Peyer's patch (tissue), 4 donors: ENCODE measurements around the gene ESR2. TPM values are rescaled to one million over a fixed set of nuclear protein-coding genes. Genes with fewer than 3 reads are reported as not detected.

ENCODE experiments used
- DNase-seq, 3 donors: peaks; one replicate each; pipeline ENCODE4 v3.0.0-alpha.2; 2017 to 2019
- H3K27ac ChIP-seq, 4 donors: fragments of 200-600 bp; sonication (generic); one replicate each; pipeline ENCODE4 v1.5.1; 2016 to 2019
- H3K27me3 ChIP-seq, 2 donors: fragments of 200-600 bp; sonication (generic); one replicate each; pipeline ENCODE4 v1.5.1; 2019
- H3K36me3 ChIP-seq, 3 donors: fragments of 200-600 bp; sonication (generic); one replicate each; pipeline ENCODE4 v1.5.1; 2016 to 2019
- H3K4me1 ChIP-seq, 4 donors: fragments of 200-600 bp; sonication (generic); one replicate each; pipeline ENCODE4 v1.5.1; 2016 to 2019
- H3K4me3 ChIP-seq, 4 donors: fragments of 200-600 bp; sonication (generic); 1 replicate in 3 of 4; 2 replicates in 1 of 4; pipeline ENCODE4 v1.5.1; 2016 to 2019; ENCODE audit warnings: mild to moderate bottlenecking in 1 of 4
- H3K9me3 ChIP-seq, 4 donors: fragments of 200-600 bp; sonication (generic); one replicate each; pipeline ENCODE4 v1.5.1; 2016 to 2019; ENCODE audit warnings: mild to moderate bottlenecking in 1 of 4
- POLR2A ChIP-seq, 2 donors: fragments of 450-650 bp; IDR thresholded peaks; one replicate each; pipeline ENCODE4 v1.5.1; 2017; ENCODE audit warnings: antibody characterized with exemption in 2 of 2, mild to moderate bottlenecking in 2 of 2, moderate library complexity in 2 of 2
- total RNA-seq, 4 donors: library from RNA; depleted of rRNA; stranded (reverse); fragments of >200 nt; gene quantifications; one replicate each; pipeline ENCODE4 v1.1.0, GENCODE V29; 2016
- TF ChIP-seq, protein P1 (sequence below), 6 experiments: fragments of 450-650 bp in 4 of 6; fragments of 200-600 bp in 2 of 6; sonication (generic) in 1 of 6; IDR thresholded peaks; one replicate each; pipeline ENCODE4 v1.5.1; 2017 to 2019; ENCODE audit warnings: antibody characterized with exemption in 6 of 6, mild to moderate bottlenecking in 3 of 6, moderate library complexity in 1 of 6

ESR2 gene
- total RNA-seq, 4 donors from 2014 or later: 0.66 to 6.6 (median 1.1) TPM; not detected in 1

DNA sequence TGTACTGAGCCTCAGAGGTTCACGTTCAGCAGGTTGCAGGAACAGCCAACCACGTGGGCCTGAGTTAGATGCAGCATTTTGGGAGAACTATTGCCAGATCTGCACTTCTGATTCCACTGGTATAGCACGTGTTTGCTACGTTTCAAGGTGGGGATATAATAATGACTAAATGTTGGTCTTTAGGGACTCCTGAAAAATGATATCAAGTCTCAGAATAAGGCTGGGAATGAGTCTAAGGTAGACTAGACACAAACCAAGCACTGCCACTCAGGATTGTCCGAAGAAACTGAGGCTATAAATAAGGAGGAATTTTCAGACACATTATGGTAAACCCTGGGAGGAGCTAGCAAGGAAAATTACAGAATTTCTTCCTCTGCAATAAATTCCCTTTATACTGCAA lies 98.1 kb downstream of the ESR2 start:
- Histone ChIP-seq H3K4me1 (peaks cover 0 to 6% (median 0%) of the 10 kb centered on the region in 4 donors), H3K4me3 (no peak overlapping the region), H3K36me3 (peaks cover 0 to 11% (median 0%) of the 10 kb centered on the region in 3 donors), H3K9me3 (no peaks in the 10 kb centered on the region), H3K27ac (peak overlapping the region in 2 of 4 donors; percentile 0 to 54), H3K27me3 (no peaks in the 10 kb centered on the region)
- TF ChIP-seq, protein P1, sequence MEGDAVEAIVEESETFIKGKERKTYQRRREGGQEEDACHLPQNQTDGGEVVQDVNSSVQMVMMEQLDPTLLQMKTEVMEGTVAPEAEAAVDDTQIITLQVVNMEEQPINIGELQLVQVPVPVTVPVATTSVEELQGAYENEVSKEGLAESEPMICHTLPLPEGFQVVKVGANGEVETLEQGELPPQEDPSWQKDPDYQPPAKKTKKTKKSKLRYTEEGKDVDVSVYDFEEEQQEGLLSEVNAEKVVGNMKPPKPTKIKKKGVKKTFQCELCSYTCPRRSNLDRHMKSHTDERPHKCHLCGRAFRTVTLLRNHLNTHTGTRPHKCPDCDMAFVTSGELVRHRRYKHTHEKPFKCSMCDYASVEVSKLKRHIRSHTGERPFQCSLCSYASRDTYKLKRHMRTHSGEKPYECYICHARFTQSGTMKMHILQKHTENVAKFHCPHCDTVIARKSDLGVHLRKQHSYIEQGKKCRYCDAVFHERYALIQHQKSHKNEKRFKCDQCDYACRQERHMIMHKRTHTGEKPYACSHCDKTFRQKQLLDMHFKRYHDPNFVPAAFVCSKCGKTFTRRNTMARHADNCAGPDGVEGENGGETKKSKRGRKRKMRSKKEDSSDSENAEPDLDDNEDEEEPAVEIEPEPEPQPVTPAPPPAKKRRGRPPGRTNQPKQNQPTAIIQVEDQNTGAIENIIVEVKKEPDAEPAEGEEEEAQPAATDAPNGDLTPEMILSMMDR (IDR thresholded peaks at IDR 0.05): no peak
- no peak for TF ChIP-seq POLR2A (IDR thresholded peaks at IDR 0.05)
- no peak for DNase-seq

DNA sequence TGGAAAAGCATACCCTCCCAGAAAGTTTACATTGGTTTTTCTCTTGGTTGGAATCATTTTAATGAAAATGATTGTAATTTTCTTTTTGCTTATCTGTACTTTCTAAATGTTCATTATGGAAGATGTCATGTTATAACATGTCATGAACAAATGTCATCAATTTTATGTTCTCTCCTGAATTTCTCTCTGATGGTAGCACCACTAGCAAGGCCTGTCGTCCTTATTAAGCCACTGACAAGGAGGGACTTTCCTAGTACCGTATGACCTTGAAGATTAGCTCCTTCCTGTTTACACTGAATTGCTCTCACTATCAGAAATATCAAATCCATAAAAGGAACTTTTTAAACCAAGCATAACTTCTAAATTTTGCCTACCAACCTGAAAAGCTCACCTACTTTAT lies 99.0 kb downstream of the ESR2 start:
- Histone ChIP-seq H3K4me1 (peaks cover 0 to 6% (median 0%) of the 10 kb centered on the region in 4 donors), H3K4me3 (no peak overlapping the region), H3K36me3 (peaks cover 0 to 20% (median 0%) of the 10 kb centered on the region in 3 donors), H3K9me3 (no peaks in the 10 kb centered on the region), H3K27me3 (no peaks in the 10 kb centered on the region), H3K27ac (peak overlapping the region in 1 of 4 donors; percentile 54)
- no peak for TF ChIP-seq POLR2A (IDR thresholded peaks at IDR 0.05)
- TF ChIP-seq, protein P1 (IDR thresholded peaks at IDR 0.05): no peak
- DNase-seq: no peak

DNA sequence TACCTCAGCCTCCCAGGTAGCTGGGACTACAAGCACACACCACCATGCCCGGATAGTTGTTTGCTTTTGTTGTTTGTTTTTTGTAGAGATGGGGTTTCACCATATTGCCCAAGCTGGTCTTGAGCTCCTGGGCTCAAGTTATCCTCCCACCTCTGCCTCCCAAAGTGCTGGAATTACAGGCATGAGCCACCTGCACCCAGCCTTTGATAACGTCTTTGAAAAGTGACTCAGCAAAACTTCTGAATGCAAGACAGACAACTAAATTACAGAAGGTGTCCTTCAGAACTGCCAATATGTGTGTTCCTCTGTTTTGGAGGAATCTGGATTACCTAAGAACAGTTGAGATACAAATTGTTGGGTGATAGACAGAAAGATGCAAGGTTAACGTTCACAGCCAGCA lies 99.8 kb downstream of the ESR2 start:
- H3K27me3 ChIP-seq: no peaks in the 10 kb centered on the region
- peaks cover 0 to 6% (median 0%) of the 10 kb centered on the region in 4 donors for H3K4me1 ChIP-seq
- H3K27ac ChIP-seq: peak overlapping the region in 1 of 4 donors; percentile 14
- TF ChIP-seq POLR2A (IDR thresholded peaks at IDR 0.05): no peak
- TF ChIP-seq, protein P1 (IDR thresholded peaks at IDR 0.05): no peak
- no peaks in the 10 kb centered on the region for H3K9me3 ChIP-seq
- DNase-seq: no peak
- peaks cover 0 to 28% (median 0%) of the 10 kb centered on the region in 3 donors for H3K36me3 ChIP-seq
- no peak overlapping the region for H3K4me3 ChIP-seq

DNA sequence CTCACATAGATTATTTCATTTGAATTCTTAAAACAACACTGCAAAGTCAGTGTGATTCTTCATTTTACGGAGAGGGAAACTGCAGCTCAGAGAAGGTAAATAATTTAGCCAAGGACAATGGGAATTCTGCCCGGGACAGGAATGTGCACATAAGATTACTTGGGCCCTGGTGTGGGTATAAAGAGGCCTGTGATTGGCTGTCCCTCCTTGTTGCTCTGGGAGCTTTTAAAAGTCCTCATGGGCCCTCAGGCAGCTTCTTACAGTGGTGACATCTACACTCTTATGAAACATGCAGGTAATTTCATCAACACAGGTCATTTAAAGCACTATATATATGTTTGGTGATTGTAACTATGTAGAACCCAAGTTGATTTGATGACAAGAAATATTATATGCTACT lies 100.3 kb downstream of the ESR2 start:
- Histone ChIP-seq H3K27me3 (no peaks in the 10 kb centered on the region), H3K36me3 (peaks cover 0 to 34% (median 0%) of the 10 kb centered on the region in 3 donors), H3K4me3 (no peak overlapping the region), H3K9me3 (no peaks in the 10 kb centered on the region), H3K27ac (no peak overlapping the region), H3K4me1 (peaks cover 0 to 6% (median 0%) of the 10 kb centered on the region in 4 donors)
- DNase-seq: no peak
- TF ChIP-seq, protein P1 (IDR thresholded peaks at IDR 0.05): no peak
- no peak for TF ChIP-seq POLR2A (IDR thresholded peaks at IDR 0.05)

DNA sequence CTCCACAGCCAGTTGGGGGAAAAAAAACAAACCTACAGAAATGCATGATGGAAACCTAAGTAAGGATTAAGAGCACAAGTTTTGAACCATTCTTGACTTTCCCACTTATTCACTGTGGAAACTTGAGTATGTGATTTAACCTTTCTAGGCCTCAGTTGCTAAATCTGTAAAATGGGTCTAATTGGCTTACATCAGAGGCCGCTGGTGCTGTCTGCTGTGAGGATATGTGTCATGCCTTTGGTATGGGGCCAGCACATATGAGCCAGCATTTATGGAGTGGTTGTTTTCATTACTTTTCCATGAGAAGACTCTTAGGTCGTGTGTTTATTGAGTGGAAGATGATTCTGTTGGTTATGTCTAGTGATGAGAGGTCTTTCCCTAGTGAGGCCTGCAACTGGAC lies 102.4 kb downstream of the ESR2 start:
- DNase-seq: no peak
- H3K27me3 ChIP-seq: no peaks in the 10 kb centered on the region
- H3K27ac ChIP-seq: no peak overlapping the region
- TF ChIP-seq, protein P1 (IDR thresholded peaks at IDR 0.05): no peak
- no peak for TF ChIP-seq POLR2A (IDR thresholded peaks at IDR 0.05)
- H3K36me3 ChIP-seq: peaks cover 0 to 52% (median 0%) of the 10 kb centered on the region in 3 donors
- H3K9me3 ChIP-seq: no peaks in the 10 kb centered on the region
- H3K4me1 ChIP-seq: peaks cover 0 to 6% (median 0%) of the 10 kb centered on the region in 4 donors
- H3K4me3 ChIP-seq: no peak overlapping the region
